ENCODE results near the gene KIRREL1.

DNA sequence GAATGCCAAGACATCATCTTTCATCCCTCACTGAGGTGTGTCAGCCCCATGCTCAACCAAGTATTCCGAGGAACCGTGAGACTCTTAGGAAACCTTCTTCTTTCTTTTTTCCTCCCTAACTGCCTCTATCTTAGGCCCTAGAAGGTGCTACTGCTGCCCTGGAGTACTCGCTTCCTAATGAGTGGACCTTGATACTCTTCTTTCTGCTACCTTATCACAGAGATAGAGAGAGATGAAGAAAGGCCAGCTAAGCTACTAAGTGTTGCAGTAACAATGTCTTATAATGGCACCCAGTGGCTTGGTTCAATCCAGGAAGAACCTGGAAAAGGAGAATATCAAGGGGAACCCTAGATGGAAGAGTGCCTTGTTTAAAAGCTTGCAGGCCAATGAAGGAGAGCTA lies 86.6 kb downstream of the KIRREL1 start:
- TF ChIP-seq CTCF (conservative IDR thresholded peaks at IDR 0.05 in 1 of 2, IDR thresholded peaks at IDR 0.05 in 1 of 2; ENCODE audit: extremely low read depth in 1 of 2, insufficient read depth in 1 of 2, low read depth in 1 of 2, low read length in 2 of 2), result no peak
- no peak for TF ChIP-seq EZH2 (IDR thresholded peaks at IDR 0.05; ENCODE audit: borderline replicate concordance, low read length)

Data from mammary epithelial cell (primary cell).